SK-N-SH treated with all-trans-retinoic acid at 6 μM for 48 hours (cell line): ENCODE measurements around the gene CNST.

Experiments used
- ARNTL ChIP-seq: fragments of 450-650 bp; formaldehyde crosslinking; IDR thresholded peaks from 2 replicates; pipeline ENCODE4 v1.5.0; 2020; ENCODE audit warnings: low read depth, mild to moderate bottlenecking, moderate library complexity, borderline replicate concordance
- BACH2 ChIP-seq: fragments of 250-450 bp; sonication (Bioruptor Pico); IDR thresholded peaks from 2 replicates; pipeline ENCODE4 v1.9.0; 2021; ENCODE audit warnings: mild to moderate bottlenecking, borderline replicate concordance
- GLIS3 ChIP-seq: fragments of 250-450 bp; sonication (Bioruptor Pico); IDR thresholded peaks from 2 replicates; pipeline ENCODE4 v1.5.0; 2020; ENCODE audit warnings: mild to moderate bottlenecking, moderate library complexity
- OSR1 ChIP-seq: fragments of 250-450 bp; sonication (Bioruptor Pico); IDR thresholded peaks from 2 replicates; pipeline ENCODE4 v1.8.0; 2022; ENCODE audit warnings: moderate library complexity, mild to moderate bottlenecking, inconsistent platforms
- PATZ1 ChIP-seq: fragments of 250-450 bp; sonication (Bioruptor Pico); IDR thresholded peaks from 2 replicates; pipeline ENCODE4 v1.8.0; 2020; ENCODE audit warnings: mild to moderate bottlenecking, moderate library complexity, borderline replicate concordance
- POU6F1 ChIP-seq: fragments of 250-450 bp; sonication (Bioruptor Pico); IDR thresholded peaks from 2 replicates; pipeline ENCODE4 v1.8.0; 2021; ENCODE audit warnings: low read depth, mild to moderate bottlenecking, moderate library complexity, borderline replicate concordance
- PPARA ChIP-seq: fragments of 250-450 bp; sonication (Bioruptor Pico); IDR thresholded peaks from 2 replicates; pipeline ENCODE4 v1.5.0; 2020; ENCODE audit warnings: mild to moderate bottlenecking, borderline replicate concordance
- RARB ChIP-seq: fragments of 250-450 bp; sonication (Bioruptor Pico); IDR thresholded peaks from 2 replicates; pipeline ENCODE4 v1.8.0; 2021; ENCODE audit warnings: mild to moderate bottlenecking, moderate library complexity
- SNAI2 ChIP-seq: fragments of 250-450 bp; sonication (Bioruptor Pico); IDR thresholded peaks from 2 replicates; pipeline ENCODE4 v1.5.0; 2020; ENCODE audit warnings: mild to moderate bottlenecking, moderate library complexity
- ZC3H10 ChIP-seq: fragments of 250-450 bp; sonication (Bioruptor Pico); IDR thresholded peaks from 2 replicates; pipeline ENCODE4 v1.5.1; 2021; ENCODE audit warnings: mild to moderate bottlenecking, moderate library complexity
- ZFP3 ChIP-seq: fragments of 250-450 bp; sonication (Bioruptor Pico); IDR thresholded peaks from 2 replicates; pipeline ENCODE4 v1.5.0; 2020; ENCODE audit warnings: mild to moderate bottlenecking, moderate library complexity
- ZFP30 ChIP-seq: fragments of 450-650 bp; formaldehyde crosslinking; IDR thresholded peaks from 2 replicates; pipeline ENCODE4 v1.5.0; 2022; ENCODE audit warnings: mild to moderate bottlenecking, moderate library complexity
- ZNF8 ChIP-seq: fragments of 450-650 bp; formaldehyde crosslinking; IDR thresholded peaks from 2 replicates; pipeline ENCODE4 v1.5.0; 2020; ENCODE audit warnings: mild to moderate bottlenecking, moderate library complexity
- TF ChIP-seq, protein P1 (sequence below): fragments of 250-450 bp; sonication (Bioruptor Pico); IDR thresholded peaks from 2 replicates; pipeline ENCODE4 v1.5.1; 2020; ENCODE audit warnings: low read depth, mild to moderate bottlenecking, moderate library complexity

DNA sequence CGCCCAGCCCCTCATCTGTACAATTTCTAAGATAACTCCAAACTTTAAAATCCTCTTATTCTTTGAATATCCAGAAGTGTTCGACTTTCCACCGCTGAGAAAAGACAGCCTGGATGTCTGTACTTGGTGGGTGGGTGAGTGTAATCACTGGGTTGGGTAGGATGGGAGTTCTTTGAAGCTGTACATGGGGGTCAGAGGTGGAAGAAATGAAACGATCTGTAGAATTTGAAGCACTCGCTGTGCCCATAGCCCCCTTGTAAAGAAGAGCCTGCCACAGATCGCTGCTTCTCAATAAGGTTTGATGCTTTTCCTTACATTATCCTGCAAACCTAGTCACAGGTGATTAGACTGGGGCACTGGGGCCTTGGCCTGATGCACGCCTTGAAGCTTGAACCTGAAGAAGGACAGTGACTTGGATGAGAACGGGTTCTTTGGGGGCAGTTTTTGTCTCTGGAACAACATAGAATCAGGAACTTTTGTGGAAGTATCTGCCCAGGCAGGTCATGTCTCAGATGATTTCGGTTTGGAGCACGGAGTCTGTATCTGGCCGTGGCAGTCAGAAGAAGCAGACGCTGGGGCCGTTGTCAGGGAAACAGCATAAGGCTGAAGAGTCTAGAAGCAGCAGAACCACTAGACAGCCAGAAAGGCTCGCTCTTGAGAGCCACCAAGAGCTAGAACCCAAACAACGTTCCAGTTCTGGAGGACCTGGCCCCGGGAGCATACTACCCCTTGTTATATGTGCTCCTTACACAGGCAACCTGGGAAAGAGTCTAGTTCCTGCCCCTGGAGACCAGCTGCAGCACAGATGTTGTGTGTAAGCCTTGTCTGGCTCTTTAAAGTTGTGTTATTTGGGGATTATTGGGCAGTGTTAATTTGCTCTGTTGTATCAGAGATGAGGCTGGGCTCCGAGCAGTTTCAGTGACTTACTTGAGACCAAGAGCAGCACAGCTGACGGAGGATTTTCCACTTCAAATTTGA lies 112.8 kb downstream of the CNST start:
- TF ChIP-seq GLIS3 (no peak), BACH2 (CRISPR knock-in tag) (no peak), ARNTL (CRISPR knock-in tag) (no peak), ZFP3 (CRISPR knock-in tag) (no peak), PATZ1 (CRISPR knock-in tag) (no peak), ZC3H10 (no peak), SNAI2 (CRISPR knock-in tag) (no peak), ZFP30 (no peak), PPARA (no peak), OSR1 (CRISPR knock-in tag) (no peak), ZNF8 (CRISPR knock-in tag) (no peak), RARB (CRISPR knock-in tag) (no peak), POU6F1 (CRISPR knock-in tag) (no peak)
- TF ChIP-seq, protein P1, sequence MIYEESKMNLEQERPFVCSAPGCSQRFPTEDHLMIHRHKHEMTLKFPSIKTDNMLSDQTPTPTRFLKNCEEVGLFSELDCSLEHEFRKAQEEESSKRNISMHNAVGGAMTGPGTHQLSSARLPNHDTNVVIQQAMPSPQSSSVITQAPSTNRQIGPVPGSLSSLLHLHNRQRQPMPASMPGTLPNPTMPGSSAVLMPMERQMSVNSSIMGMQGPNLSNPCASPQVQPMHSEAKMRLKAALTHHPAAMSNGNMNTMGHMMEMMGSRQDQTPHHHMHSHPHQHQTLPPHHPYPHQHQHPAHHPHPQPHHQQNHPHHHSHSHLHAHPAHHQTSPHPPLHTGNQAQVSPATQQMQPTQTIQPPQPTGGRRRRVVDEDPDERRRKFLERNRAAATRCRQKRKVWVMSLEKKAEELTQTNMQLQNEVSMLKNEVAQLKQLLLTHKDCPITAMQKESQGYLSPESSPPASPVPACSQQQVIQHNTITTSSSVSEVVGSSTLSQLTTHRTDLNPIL = no peak
